ENCODE data around the gene VTI1A.

Gene VTI1A

DNA sequence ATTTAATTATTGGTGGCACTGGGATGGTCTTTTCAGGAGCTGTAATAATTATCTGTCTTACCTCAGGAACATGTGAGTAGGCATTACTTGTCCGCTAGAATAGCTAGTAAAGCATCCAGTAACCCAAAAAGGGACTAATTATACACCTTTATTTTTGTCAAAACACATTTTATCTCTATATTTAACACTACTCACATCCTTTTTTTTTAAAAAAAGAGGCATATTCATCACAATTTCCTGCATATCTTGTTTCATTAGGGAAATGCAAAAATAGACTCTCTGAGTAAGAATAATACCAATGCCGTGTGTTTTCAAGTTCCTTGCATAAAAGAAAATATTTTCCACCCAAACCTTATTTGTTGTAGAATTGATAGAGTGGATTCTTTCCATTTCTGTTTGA lies 99.5 kb downstream of the VTI1A start:
- DNase-seq (ENCODE audit: low spot score) = no peak

DNA sequence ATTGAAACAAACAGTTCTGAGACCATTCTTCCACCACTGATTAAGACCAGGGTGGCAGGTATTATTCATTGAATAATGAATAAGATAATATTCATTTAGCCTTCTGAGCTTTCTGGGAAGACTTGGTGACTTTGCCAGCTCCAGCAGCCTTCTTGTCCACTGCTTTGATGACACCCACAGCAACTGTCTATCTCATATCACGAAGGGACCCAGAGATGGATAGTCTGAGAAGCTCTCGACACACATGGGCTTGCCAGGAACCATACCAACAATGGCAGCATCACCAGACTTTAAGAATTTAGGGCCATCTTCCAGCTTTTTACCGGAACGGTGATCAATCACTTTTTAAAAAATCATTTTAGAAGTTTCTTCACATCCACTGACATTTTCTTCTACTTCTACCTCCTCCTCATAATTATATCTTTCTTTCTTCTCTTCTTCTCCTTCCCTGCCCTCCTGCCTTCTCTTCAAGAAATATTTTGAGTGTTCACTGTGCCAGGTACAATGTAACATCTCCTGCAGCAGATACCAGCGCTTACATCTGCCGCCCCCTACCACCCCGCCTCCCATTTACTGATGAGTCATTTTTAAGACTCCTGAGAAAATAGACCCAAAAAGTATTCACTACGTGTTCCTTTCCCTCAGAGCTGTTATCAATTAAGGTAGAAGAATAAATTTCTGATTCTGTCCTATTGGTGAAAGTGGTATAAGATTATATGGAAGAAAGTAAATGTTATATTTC lies 101.7 kb downstream of the VTI1A start:
- DNase-seq (ENCODE audit: low spot score) = no peak

DNA sequence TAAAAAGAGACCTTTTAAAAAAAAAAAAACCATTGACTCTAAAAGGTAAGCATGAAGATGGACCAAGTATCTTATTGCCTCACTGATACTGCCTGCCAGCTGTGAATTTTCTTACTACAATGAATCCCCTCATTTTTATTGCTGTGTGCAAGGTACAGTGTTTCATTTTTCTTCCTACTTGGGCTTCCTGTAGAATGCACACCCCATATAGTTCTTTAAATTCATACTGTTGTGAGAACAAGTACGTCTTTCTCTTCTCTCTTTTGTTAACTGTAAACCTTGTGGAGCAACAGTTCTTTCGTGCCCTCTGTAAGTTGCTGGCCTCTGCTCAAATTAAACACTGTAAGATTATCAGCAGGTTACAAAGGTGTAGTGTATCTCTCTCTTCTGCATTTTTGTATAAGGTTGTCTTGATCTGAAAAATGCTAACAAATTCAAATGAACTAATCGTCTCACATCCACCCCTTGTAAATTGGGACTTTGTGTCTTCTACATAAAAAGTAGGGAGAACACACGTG lies 105.6 kb downstream of the VTI1A start:
- no peak for DNase-seq (ENCODE audit: low spot score)

DNA sequence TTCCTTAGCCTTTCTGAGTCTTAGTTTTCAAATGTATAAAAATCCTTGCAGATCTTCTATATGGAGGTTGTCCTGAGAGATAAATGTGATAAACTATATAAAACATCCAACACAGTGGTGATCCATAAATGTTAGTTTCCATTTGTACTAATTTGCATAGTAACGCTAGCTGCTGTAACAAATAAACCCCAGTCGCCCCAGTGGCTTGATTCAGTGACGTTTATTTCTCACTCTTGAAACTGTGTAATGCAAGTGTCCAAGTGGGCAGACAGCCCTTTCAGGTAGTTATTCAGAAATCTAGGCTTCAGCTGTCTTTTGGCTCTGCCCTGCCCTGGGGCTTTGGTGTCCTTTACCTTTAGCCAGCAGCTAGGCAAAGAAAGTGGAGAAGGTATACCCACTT lies 106.3 kb downstream of the VTI1A start:
- DNase-seq (ENCODE audit: low spot score) = no peak

DNA sequence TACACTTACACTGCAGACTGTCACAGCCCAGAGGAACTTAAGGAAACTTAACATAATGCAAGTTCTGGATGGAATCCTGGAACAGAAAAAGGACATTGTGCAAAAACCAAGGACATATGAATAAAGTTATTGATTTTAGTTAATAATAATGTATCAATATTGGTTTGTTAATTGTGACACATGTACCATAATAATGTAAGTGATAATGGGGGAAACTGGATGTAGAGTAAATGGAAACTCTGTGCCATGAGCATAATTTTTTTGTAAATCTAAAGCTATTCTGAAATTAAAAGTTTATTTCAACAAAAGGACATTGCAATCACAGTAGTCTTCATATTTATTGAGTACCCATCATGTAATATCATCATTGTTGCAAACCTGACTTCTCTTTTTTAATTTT lies 107.2 kb downstream of the VTI1A start:
- no peak for DNase-seq (ENCODE audit: low spot score)

DNA sequence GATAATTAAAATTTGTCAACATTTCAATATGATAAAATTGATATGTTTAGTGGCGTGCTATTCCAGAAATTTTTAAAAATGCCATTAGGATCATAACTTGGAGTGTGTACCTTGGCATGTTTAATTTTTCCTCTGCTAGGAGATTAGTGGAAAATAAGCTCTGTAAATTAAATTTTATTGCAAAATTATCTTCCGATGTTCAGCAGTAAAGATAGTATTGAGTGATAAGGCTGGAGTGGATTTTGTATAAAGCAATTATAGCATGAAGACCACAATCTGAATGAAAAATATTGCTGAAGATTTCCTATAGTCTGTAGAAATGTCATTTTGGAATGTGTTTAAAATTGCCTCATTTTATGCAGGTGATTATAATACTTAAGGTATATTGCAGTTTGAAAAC lies 110.2 kb downstream of the VTI1A start:
- DNase-seq (ENCODE audit: low spot score) = no peak

DNA sequence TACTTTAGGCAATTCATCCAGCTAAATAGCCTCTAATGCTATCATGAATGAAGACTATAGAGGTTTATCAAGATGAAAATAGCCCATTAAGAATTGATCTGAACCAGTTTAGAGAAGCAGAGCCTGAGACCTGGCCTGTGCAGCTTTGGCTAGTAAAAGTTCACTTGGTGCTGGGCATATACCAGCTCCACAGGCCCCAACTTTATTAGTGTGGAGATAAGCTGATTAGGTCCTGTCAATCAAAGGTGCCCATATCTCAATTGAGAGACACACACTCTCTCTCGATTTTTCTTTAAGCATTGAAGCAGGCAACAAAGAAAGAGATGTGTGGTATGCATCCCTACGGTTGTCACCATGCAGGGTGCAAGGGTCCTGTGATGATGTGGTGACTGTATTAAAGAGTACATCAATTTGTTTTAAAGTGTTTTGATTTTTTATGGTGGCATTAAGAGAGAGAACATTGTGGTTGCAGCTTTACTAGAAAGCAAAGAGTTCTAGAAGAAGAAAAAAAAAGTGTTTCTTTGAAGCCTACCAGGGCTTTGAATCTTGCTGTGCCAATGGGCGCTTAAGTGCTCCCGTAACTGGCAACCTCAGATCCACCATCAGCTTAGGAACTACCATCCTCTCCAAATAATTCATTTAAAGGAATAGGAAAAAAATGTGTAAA lies 111.6 kb downstream of the VTI1A start:
- no peak for DNase-seq (ENCODE audit: low spot score)

DNA sequence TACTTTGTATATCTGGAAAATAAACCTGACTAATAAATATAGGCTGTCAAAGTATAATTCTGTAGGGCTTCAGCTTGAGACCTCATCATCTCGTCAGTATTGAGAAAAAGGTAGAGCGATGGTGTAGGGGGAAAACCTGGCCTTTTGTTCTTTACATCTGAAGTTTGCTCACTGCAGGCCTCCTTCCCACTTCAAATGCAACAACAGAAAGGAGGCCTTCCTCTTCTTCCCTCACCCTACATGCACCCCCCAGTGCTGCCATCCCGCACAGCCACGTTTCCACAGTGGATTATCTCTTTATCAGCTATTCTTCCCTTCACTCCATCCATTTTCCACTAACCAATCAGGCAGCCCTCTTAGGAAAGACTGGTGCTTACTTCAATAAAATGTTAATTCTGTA lies 112.3 kb downstream of the VTI1A start:
- no peak for DNase-seq (ENCODE audit: low spot score)

DNA sequence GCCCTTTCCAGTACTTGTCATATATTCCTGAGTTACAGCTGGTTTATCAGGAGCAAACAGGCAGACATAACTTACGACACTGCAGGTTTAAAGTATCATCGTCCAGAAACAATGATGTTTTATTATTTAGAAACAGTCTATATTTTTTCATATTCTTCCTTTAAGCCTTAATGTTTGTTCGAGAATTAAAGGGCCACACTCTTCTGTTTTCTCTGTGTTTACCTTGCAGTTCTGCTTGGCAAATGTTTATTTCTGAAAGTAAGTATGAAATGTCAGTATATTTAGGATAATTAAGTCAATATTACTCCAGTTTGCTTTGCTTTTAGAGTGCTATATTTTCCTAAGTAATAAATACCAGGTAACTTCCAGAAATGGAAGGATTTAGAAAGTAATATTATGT lies 115.1 kb downstream of the VTI1A start:
- DNase-seq (ENCODE audit: low spot score) = no peak

DNA sequence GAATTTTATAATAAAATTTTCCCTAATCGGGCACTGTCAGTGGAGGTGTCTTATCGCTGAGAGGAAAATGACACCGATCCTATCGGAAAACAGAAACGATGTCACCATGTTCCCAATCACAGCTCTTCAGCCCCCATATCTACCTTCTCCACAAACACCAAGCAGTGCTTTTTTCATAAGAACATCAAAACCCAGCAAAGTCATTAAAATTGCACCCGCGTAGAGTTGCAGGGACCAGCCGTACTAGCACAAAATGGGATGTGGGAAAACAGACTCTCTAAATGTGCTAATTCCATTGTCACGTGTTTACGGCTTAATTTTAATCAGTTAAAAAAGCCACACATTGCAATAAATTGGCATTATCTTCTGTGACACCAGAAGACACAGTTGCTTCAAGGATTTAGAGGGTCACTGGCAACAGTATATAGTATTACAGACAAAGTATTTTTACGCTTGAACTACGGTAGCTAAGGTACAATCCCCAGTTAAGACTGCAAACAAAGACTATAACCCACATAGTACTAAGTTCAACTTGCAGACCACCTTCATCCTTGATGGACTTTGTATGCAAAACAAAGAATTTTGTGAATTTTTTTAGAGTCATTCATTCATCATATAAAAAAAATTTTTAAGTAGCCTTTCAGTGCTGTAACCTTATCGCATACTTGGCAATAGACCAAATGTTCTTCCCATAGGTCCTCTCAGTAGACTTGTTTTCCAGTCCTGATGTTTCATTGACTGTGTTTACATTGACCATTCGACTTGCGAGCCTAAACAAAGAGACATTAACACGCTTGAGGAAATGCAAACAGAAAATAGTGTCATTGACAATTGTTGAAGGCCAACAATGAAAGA lies 116.0 kb downstream of the VTI1A start:
- DNase-seq (ENCODE audit: low spot score) = no peak

DNA sequence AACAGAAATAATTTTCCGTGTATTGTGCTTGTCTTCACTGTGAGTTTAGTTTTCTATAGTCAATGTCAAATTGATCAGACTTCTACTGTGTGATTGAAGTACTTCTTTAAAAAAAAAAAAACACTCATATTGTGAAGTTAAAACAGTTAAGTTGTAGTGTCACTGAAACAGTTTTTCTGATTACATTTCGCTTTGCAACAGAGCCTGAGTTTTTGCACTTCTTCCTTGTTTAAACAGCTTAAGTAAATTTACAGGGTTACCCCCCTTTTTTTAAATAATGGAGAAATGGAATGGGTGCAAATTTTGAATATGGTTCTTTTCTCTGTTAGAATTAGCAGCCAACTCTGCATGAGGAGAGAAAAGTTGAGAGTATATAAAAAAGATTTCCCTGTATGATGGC lies 117.3 kb downstream of the VTI1A start:
- DNase-seq (ENCODE audit: low spot score) = no peak

DNA sequence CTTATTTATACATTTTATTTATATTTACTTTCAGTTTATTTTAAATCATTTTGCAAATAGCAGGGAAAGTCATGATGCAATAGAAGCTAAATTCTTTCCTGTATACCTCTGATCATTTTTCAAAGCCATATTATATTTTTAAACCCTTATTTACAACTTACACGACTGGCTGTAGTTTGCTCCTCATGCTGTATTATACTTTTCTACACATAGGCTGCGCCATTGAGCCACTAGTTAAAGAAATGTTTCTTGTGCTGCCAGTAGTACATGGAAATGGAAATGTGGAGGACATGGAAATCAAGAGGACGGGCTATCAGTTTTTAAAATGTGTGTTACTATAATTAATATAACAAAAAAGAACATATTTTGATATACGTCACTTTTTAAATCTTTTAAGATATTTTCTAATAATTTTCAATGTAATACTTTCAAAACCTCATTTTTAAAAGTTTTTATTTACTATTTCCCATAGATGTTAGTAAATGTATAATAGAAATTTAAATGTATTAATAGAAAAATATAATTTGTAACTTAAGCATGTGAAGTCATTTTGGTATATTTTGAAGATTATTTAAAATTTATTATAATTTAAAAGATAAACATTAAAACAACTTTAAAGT lies 118.5 kb downstream of the VTI1A start:
- DNase-seq (ENCODE audit: low spot score) = peak; percentile 31

DNA sequence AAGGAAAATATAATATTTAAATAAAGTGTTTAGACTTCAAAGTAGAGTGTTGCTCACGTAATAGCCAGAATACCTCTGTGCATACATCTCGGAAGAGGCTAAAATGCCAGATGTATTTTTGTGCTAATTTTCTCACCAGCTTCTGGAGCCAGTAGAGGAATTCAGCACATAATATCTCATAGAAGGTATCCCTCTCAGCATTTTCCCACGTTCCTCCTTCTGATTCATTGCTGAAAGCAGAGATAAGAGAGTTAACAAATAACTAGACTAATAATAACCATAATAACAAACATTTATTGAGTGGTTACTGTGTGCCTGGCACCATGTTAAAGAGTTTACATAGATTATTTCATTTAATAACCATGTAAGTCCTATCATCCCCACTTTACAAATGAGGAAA lies 123.6 kb downstream of the VTI1A start:
- DNase-seq (ENCODE audit: low spot score) = no peak

DNA sequence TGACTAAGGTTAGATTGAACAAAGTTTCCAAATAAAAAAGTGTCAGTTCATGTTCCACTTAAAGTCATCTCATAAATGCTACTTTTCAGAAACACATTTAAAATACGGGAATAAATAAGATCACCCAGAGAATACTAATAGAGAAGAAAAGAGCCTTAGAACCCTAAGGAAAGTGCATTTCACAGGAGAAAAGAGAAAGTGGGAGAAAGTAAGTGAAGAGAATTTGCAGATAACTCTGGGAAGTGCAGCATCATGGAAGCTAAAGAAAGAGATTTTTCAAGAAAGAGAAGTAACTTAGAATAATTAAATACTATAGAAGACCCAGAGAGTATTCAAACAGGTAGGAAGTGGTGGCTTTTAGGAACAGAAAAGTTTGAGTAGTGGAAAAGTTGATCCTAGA lies 132.6 kb downstream of the VTI1A start:
- DNase-seq (ENCODE audit: low spot score) = no peak

DNA sequence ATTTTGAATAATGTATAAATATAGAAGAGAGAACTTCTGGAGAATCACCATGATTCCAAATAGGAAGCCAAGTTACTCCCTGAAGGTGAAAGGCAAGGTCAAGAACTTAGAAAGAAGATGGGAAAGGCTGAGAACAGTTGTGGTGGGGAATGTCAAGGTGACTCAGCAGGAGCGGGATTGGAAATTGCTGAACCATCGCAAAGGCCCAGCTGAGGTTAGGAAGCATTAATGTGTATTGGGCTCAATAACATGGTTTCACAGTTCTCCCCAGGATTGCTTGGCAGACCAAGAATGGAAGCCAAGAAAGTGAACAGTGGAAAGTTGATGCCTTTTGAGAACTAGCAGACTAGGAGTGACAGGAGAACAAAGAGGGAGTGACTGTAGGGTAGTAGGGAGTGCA lies 133.3 kb downstream of the VTI1A start:
- DNase-seq (ENCODE audit: low spot score) = no peak

DNA sequence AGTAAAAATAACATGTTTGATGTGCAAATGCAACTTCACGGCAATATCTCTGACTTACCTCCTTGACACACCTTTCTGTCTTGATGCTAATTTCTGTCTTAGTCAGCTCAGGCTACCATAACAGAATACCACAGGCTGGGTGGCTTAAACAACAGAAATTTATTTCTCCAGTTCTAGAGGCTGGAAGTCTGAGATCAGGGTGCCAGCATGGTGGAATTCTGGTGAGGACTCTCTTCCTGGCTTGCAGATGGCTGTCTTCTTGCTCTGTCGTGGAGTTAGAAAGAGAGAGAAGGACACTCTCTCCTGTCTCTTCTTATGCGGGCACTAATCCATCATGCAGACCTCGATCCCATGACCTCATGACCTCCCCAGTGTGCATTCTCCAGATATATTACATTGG lies 134.9 kb downstream of the VTI1A start:
- no peak for DNase-seq (ENCODE audit: low spot score)

DNA sequence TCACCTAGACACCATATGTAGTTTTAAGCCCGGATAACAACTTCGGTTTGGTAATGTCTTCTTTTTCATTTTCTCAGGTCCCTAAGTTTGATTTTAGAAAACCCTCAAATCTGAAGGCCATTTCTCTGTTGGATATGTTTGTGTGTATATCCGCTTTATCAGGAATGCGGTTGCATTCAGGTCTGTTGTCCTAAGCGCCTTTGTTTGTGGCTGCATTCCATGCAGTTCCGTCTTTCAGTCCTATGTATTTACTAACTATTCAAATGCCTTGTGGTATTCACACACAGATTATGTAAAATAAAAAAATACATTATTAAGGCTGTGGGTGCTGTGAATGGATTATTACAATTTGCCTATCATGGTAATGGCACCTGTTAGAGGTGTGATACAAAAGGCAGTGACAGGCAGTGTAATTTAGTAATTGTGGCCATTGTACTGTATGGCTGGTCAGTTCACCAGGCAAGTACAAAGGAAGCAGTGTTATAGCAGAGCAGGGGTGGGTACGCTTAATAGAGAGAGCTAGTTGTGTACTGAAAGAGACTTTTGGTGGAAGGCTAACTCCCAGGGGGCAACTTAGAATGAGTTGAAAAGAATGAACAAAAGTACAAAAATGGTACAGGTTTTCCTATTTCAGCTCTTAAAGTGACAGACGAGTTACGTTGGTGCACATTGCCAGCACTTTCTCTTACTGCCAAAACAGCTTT lies 136.4 kb downstream of the VTI1A start:
- DNase-seq (ENCODE audit: low spot score) = no peak

DNA sequence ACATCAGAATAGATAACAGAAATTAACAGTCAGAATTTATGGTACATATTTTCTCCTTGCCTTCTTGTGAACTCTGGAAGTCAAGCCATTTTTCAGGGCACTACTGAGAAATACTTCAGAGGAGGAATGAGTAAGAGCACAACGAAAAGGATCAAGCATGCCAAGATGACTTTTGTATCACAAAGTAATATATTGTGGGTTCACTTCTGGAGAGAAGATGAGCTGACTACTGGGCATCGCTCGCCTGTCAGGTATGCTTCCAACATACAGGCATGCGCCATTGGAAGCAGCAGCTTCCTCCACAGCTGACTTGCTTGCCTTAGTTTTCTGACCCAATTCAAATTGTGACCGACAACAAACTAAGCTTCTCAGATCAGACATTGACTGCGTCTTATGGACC lies 137.3 kb downstream of the VTI1A start:
- no peak for DNase-seq (ENCODE audit: low spot score)

DNA sequence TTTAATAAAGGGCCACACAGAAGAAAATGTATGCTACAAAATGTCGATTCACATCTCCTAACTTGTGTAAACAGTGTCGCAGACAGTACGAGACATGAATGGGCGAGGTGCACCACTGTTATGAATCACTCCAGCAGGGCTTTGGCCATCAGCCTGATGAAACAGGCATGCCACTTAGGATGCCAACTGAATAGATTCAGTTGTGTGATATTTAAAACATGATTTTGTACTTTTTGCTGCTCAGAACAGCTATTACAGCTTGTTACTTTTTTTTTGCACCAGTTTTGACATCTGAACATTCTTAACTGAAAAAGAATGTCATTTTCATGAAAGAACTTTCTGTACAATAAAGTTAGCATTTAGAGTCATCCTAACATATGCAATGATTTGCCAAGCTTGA lies 138.1 kb downstream of the VTI1A start:
- DNase-seq (ENCODE audit: low spot score) = no peak

DNA sequence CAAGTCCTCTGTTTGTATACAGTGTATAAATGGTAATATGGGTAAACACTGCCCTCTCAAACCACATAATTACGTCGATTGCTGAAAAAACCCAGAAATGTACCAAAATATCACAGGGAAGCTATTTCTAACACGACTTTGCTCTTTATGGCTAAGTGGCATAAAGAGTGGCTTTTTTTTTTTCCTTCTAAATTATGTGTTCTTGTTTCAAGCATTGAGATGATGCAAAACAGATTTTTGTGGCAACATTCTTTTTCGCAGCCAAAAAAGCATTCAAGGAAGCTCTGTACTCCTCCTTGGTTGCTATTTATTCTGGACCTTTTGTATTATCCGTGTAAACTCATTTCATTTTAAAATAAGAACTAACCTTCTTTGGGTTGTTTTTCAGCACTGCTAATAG lies 138.9 kb downstream of the VTI1A start:
- DNase-seq (ENCODE audit: low spot score) = no peak

DNA sequence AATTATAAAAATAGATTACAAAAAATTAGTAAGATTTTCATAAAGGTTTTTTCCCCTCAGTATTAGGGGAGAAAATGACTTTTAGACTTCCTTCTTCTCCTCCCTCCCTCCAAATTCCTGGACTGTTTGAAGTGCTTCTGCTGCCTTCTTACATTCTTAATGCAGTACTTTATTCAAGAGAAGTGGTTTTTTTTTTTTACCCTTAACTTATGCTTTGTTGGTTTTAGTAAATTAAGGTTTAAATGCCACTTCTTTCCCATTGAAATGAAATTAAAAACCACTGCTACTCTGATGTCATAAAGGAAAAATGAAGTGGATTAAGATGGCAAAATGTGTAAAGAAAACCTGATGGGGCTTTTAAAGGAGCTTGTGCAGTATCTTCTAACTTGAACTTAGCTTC lies 140.7 kb downstream of the VTI1A start:
- no peak for DNase-seq (ENCODE audit: low spot score)
